DOHH2 (cell line): ENCODE measurements around the gene COL2A1.

ENCODE experiments used
- CTCF ChIP-seq: fragments of 200-600 bp; sonication (generic); IDR thresholded peaks from one replicate; pipeline ENCODE4 v1.5.1; 2014; ENCODE audit warnings: antibody characterized with exemption, mild to moderate bottlenecking, low read depth, low read length; ENCODE audit not compliant: poor library complexity, severe bottlenecking
- EZH2phosphoT487 ChIP-seq: fragments of 200-600 bp; sonication (generic); IDR thresholded peaks from 2 replicates; pipeline ENCODE4 v1.6.1; 2017; ENCODE audit warnings: borderline replicate concordance, mild to moderate bottlenecking, antibody characterized with exemption, low read length, moderate library complexity, mixed read lengths

- TF ChIP-seq CTCF (no peak), EZH2phosphoT487 (no peak)
These were observed 30.4 kb downstream of the COL2A1 start for GRCh38 chr12:47973870-47974269.
